Activated naive CD4-positive, alpha-beta T cell treated with anti-CD3 and anti-CD28 coated beads, Interleukin-2, amount 10 ng/mL, durations not matched to agents 7 days and 5 days (primary cell): ENCODE data around the gene CAMK1D.

ENCODE experiments used
- CTCF ChIA-PET: fragments of 350-600 bp; sonication (Branson Sonifier 250); formaldehyde crosslinking; loops from one replicate; lab custom pipeline; 2021; ENCODE audit warnings: antibody characterized with exemption; lab: Charles Lee
- DNase-seq: peaks from one replicate; pipeline ENCODE4 v3.0.0-alpha.2; 2020
- H3K27ac Mint-ChIP-seq: one replicate; pipeline ENCODE4 v1.8.0; 2021; ENCODE audit warnings: mild to moderate bottlenecking, moderate library complexity, mixed read lengths
- H3K27me3 Mint-ChIP-seq: one replicate; pipeline ENCODE4 v1.8.0; 2021; ENCODE audit warnings: mild to moderate bottlenecking, mixed read lengths
- H3K36me3 Mint-ChIP-seq: one replicate; pipeline ENCODE4 v1.8.0; 2021; ENCODE audit warnings: mixed read lengths
- H3K4me1 Mint-ChIP-seq: one replicate; pipeline ENCODE4 v1.8.0; 2021; ENCODE audit warnings: mixed read lengths
- H3K4me3 Mint-ChIP-seq: one replicate; pipeline ENCODE4 v1.8.0; 2021; ENCODE audit warnings: mild to moderate bottlenecking, moderate library complexity, mixed read lengths
- H3K9me3 Mint-ChIP-seq: one replicate; pipeline ENCODE4 v1.8.0; 2021; ENCODE audit warnings: mixed read lengths

CAMK1D gene

GRCh38 chr10:12391206-12391605, 41.9 kb downstream of the CAMK1D start:
- Mint-ChIP-seq H3K9me3 (no peaks in the 10 kb centered on the region), H3K4me3 (no peak overlapping the region), H3K27ac (no peak overlapping the region), H3K4me1 (no peaks in the 10 kb centered on the region), H3K27me3 (no peaks in the 10 kb centered on the region), H3K36me3 (peaks cover 1% of the 10 kb centered on the region)
- no peak for DNase-seq
- CTCF ChIA-PET, result no interaction called here

- CTCF ChIA-PET, result no interaction called here
- no peaks in the 10 kb centered on the region for H3K27me3 Mint-ChIP-seq
- H3K27ac Mint-ChIP-seq, result no peak overlapping the region
- H3K36me3 Mint-ChIP-seq, result peaks cover 2% of the 10 kb centered on the region
- H3K9me3 Mint-ChIP-seq, result no peaks in the 10 kb centered on the region
- no peak overlapping the region for H3K4me3 Mint-ChIP-seq
- no peak for DNase-seq
- H3K4me1 Mint-ChIP-seq, result no peaks in the 10 kb centered on the region
Observed at GRCh38 chr10:12393831-12394230, 44.5 kb downstream of the CAMK1D start.

GRCh38 chr10:12394241-12395033, 45.1 kb downstream of the CAMK1D start:
- CTCF ChIA-PET, result no interaction called here
- Mint-ChIP-seq H3K27me3 (no peaks in the 10 kb centered on the region), H3K4me3 (no peak overlapping the region), H3K9me3 (no peaks in the 10 kb centered on the region), H3K36me3 (peaks cover 2% of the 10 kb centered on the region), H3K4me1 (no peaks in the 10 kb centered on the region), H3K27ac (no peak overlapping the region)
- DNase-seq, result no peak

GRCh38 chr10:12396093-12396492, 46.7 kb downstream of the CAMK1D start:
- no peak overlapping the region for H3K4me3 Mint-ChIP-seq

GRCh38 chr10:12396567-12396966, 47.2 kb downstream of the CAMK1D start:
- no peak for DNase-seq
- CTCF ChIA-PET, result interaction anchor here (0.6 kb wide), 1 partner anchor 413 kb away, joined by 3 read pairs; no protein-coding TSS in a partner anchor
- Mint-ChIP-seq H3K27ac (no peak overlapping the region), H3K4me1 (no peaks in the 10 kb centered on the region), H3K4me3 (no peak overlapping the region), H3K27me3 (no peaks in the 10 kb centered on the region), H3K9me3 (no peaks in the 10 kb centered on the region), H3K36me3 (peaks cover 2% of the 10 kb centered on the region)

More at GRCh38 chr10:12396093-12396492, 46.7 kb downstream of the CAMK1D start:
- DNase-seq, result no peak
- CTCF ChIA-PET, result no interaction called here
- Mint-ChIP-seq H3K36me3 (peaks cover 2% of the 10 kb centered on the region), H3K27me3 (no peaks in the 10 kb centered on the region), H3K27ac (no peak overlapping the region), H3K9me3 (no peaks in the 10 kb centered on the region), H3K4me1 (no peaks in the 10 kb centered on the region)

GRCh38 chr10:12397147-12397896, 48.0 kb downstream of the CAMK1D start:
- CTCF ChIA-PET, result interaction anchor here (0.6 kb wide), 1 partner anchor 108 kb away, joined by 4 read pairs; no protein-coding TSS in a partner anchor
- peaks cover 2% of the 10 kb centered on the region for H3K36me3 Mint-ChIP-seq
- H3K27me3 Mint-ChIP-seq, result no peaks in the 10 kb centered on the region
- no peak for DNase-seq
- H3K4me1 Mint-ChIP-seq, result no peaks in the 10 kb centered on the region
- no peaks in the 10 kb centered on the region for H3K9me3 Mint-ChIP-seq
- no peak overlapping the region for H3K4me3 Mint-ChIP-seq
- no peak overlapping the region for H3K27ac Mint-ChIP-seq

- H3K27me3 Mint-ChIP-seq, result no peaks in the 10 kb centered on the region
- DNase-seq, result no peak
- H3K4me1 Mint-ChIP-seq, result no peaks in the 10 kb centered on the region
- H3K27ac Mint-ChIP-seq, result no peak overlapping the region
- H3K4me3 Mint-ChIP-seq, result no peak overlapping the region
- H3K9me3 Mint-ChIP-seq, result no peaks in the 10 kb centered on the region
- peaks cover 2% of the 10 kb centered on the region for H3K36me3 Mint-ChIP-seq
- CTCF ChIA-PET, result interaction anchor here (0.6 kb wide), 1 partner anchor 109 kb away, joined by 4 read pairs; no protein-coding TSS in a partner anchor
Observed at GRCh38 chr10:12397941-12398340, 48.6 kb downstream of the CAMK1D start.

GRCh38 chr10:12400266-12400931, 51.1 kb downstream of the CAMK1D start:
- Mint-ChIP-seq H3K4me3 (no peak overlapping the region), H3K9me3 (no peaks in the 10 kb centered on the region), H3K27ac (no peak overlapping the region), H3K4me1 (peaks cover 8% of the 10 kb centered on the region), H3K27me3 (no peaks in the 10 kb centered on the region), H3K36me3 (peaks cover 2% of the 10 kb centered on the region)
- CTCF ChIA-PET, result no interaction called here
- no peak for DNase-seq

GRCh38 chr10:12401466-12401865, 52.1 kb downstream of the CAMK1D start:
- Mint-ChIP-seq H3K4me1 (peaks cover 8% of the 10 kb centered on the region), H3K27me3 (no peaks in the 10 kb centered on the region), H3K27ac (no peak overlapping the region), H3K9me3 (no peaks in the 10 kb centered on the region), H3K4me3 (no peak overlapping the region), H3K36me3 (no peaks in the 10 kb centered on the region)
- CTCF ChIA-PET, result no interaction called here
- no peak for DNase-seq

GRCh38 chr10:12403119-12403518, 53.8 kb downstream of the CAMK1D start:
- DNase-seq, result no peak
- Mint-ChIP-seq H3K27ac (no peak overlapping the region), H3K4me1 (peaks cover 8% of the 10 kb centered on the region), H3K4me3 (no peak overlapping the region), H3K36me3 (no peaks in the 10 kb centered on the region), H3K9me3 (no peaks in the 10 kb centered on the region), H3K27me3 (no peaks in the 10 kb centered on the region)
- CTCF ChIA-PET, result interaction anchor here (0.6 kb wide), 1 partner anchor 381 kb away, joined by 3 read pairs; no protein-coding TSS in a partner anchor

GRCh38 chr10:12405342-12406320, 56.3 kb downstream of the CAMK1D start:
- CTCF ChIA-PET, result interaction anchor here (1.2 kb wide), 1 partner anchor 56 kb away, joined by 3 read pairs; no protein-coding TSS in a partner anchor
- Mint-ChIP-seq H3K36me3 (no peaks in the 10 kb centered on the region), H3K9me3 (no peaks in the 10 kb centered on the region), H3K27me3 (no peaks in the 10 kb centered on the region), H3K4me3 (no peak overlapping the region), H3K4me1 (peaks cover 14% of the 10 kb centered on the region), H3K27ac (no peak overlapping the region)
- DNase-seq, result no peak

- Mint-ChIP-seq H3K27me3 (no peaks in the 10 kb centered on the region), H3K27ac (no peak overlapping the region), H3K36me3 (no peaks in the 10 kb centered on the region), H3K4me1 (peaks cover 14% of the 10 kb centered on the region), H3K9me3 (no peaks in the 10 kb centered on the region), H3K4me3 (no peak overlapping the region)
- CTCF ChIA-PET, result no interaction called here
- no peak for DNase-seq
Observed at GRCh38 chr10:12406764-12407400, 57.5 kb downstream of the CAMK1D start.

GRCh38 chr10:12408472-12408871, 59.1 kb downstream of the CAMK1D start:
- peaks cover 1% of the 10 kb centered on the region for H3K36me3 Mint-ChIP-seq
- no peaks in the 10 kb centered on the region for H3K27me3 Mint-ChIP-seq
- no peak overlapping the region for H3K4me3 Mint-ChIP-seq
- CTCF ChIA-PET, result no interaction called here
- no peak overlapping the region for H3K27ac Mint-ChIP-seq
- H3K9me3 Mint-ChIP-seq, result peaks cover 2% of the 10 kb centered on the region
- peaks cover 23% of the 10 kb centered on the region for H3K4me1 Mint-ChIP-seq
- DNase-seq, result no peak
